Liver (tissue), 9 donors: ENCODE data around the gene VARS1. TPM values are rescaled to one million over a fixed set of nuclear protein-coding genes. Genes with fewer than 3 reads are reported as not detected.

ENCODE experiments used
- DNase-seq: peaks from one replicate; pipeline ENCODE4 v3.0.0-alpha.2; 2017; ENCODE audit warnings: low spot score
- H3K27ac ChIP-seq, 2 donors: one replicate each; pipeline ENCODE4 v1.7.0; 2013; ENCODE audit warnings: inconsistent platforms in 2 of 2, low read length in 2 of 2, control low read depth in 1 of 2, low read depth in 1 of 2, mild to moderate bottlenecking in 1 of 2
- H3K27me3 ChIP-seq, 4 donors: one replicate each; pipeline versions ENCODE4 v1.6.1 to v1.7.0; 2013; ENCODE audit warnings: low read length in 3 of 4, inconsistent platforms in 1 of 4, mild to moderate bottlenecking in 1 of 4, moderate library complexity in 1 of 4; ENCODE audit not compliant: control insufficient read depth in 4 of 4, insufficient read depth in 4 of 4
- H3K36me3 ChIP-seq, 4 donors: one replicate each; pipeline versions ENCODE4 v1.6.1 to v1.7.0; 2013; ENCODE audit warnings: low read length in 3 of 4, mild to moderate bottlenecking in 3 of 4, low read depth in 1 of 4, moderate library complexity in 1 of 4; ENCODE audit not compliant: control insufficient read depth in 4 of 4, insufficient read depth in 3 of 4
- H3K4me1 ChIP-seq, 4 donors: one replicate each; pipeline versions ENCODE4 v1.6.1 to v1.7.0; 2013; ENCODE audit warnings: low read length in 3 of 4, mild to moderate bottlenecking in 3 of 4, moderate library complexity in 1 of 4; ENCODE audit not compliant: control insufficient read depth in 4 of 4, insufficient read depth in 4 of 4
- H3K4me3 ChIP-seq, 3 donors: one replicate each; pipeline versions ENCODE4 v1.6.1 to v1.7.0; 2013; ENCODE audit warnings: low read length in 3 of 3, control low read depth in 1 of 3, low read depth in 1 of 3, mild to moderate bottlenecking in 1 of 3
- H3K9ac ChIP-seq, 2 donors: one replicate each; pipeline ENCODE4 v1.7.0; 2013; ENCODE audit warnings: low read length in 2 of 2, mild to moderate bottlenecking in 2 of 2, moderate library complexity in 2 of 2, control low read depth in 1 of 2, low read depth in 1 of 2
- H3K9me3 ChIP-seq, 4 donors: one replicate each; pipeline versions ENCODE4 v1.6.1 to v1.7.0; 2013; ENCODE audit warnings: low read length in 3 of 4; ENCODE audit not compliant: control insufficient read depth in 4 of 4
- ATF3 ChIP-seq: IDR thresholded peaks from 2 replicates; pipeline ENCODE4 v1.6.1; 2016; ENCODE audit warnings: antibody characterized with exemption
- CTCF ChIP-seq: fragments of 150-350 bp; IDR thresholded peaks from 2 replicates; pipeline ENCODE4 v1.5.1; 2017; ENCODE audit warnings: improper control_type of control experiment, low read depth, low read length; ENCODE audit not compliant: missing input control
- EGR1 ChIP-seq, 2 donors: IDR thresholded peaks; 2 replicates each; pipeline ENCODE4 v1.6.1; 2016 to 2018; ENCODE audit warnings: antibody characterized with exemption in 2 of 2, low read depth in 2 of 2
- FOXA1 ChIP-seq: IDR thresholded peaks from 2 replicates; pipeline ENCODE4 v1.6.1; 2016; ENCODE audit warnings: antibody characterized with exemption
- FOXA2 ChIP-seq: IDR thresholded peaks from 2 replicates; pipeline ENCODE4 v1.6.1; 2016; ENCODE audit warnings: antibody characterized with exemption
- GABPA ChIP-seq, 2 donors: IDR thresholded peaks in 1 of 2; conservative IDR thresholded peaks in 1 of 2; 2 replicates each; pipeline ENCODE4 v1.6.1; 2016; ENCODE audit warnings: antibody characterized with exemption in 2 of 2, mild to moderate bottlenecking in 1 of 2, moderate library complexity in 1 of 2
- HNF4A ChIP-seq, 2 donors: conservative IDR thresholded peaks; 2 replicates each; pipeline ENCODE4 v1.6.1; 2016; ENCODE audit warnings: antibody characterized with exemption in 2 of 2, mild to moderate bottlenecking in 2 of 2
- HNF4G ChIP-seq: IDR thresholded peaks from 2 replicates; pipeline ENCODE4 v1.6.1; 2016; ENCODE audit warnings: antibody characterized with exemption
- JUND ChIP-seq, 2 donors: IDR thresholded peaks; 2 replicates each; pipeline ENCODE4 v1.6.1; 2016; ENCODE audit warnings: antibody characterized with exemption in 2 of 2
- MAX ChIP-seq: IDR thresholded peaks from 2 replicates; pipeline ENCODE4 v1.6.1; 2016; ENCODE audit warnings: antibody characterized with exemption
- NR2F2 ChIP-seq: IDR thresholded peaks from 2 replicates; pipeline ENCODE4 v1.6.1; 2016; ENCODE audit warnings: antibody characterized with exemption
- RAD21 ChIP-seq, 2 donors: IDR thresholded peaks; 2 replicates each; pipeline ENCODE4 v1.6.1; 2016; ENCODE audit warnings: antibody characterized with exemption in 2 of 2, mild to moderate bottlenecking in 2 of 2
- REST ChIP-seq: IDR thresholded peaks from 2 replicates; pipeline ENCODE4 v1.6.1; 2016; ENCODE audit warnings: antibody characterized with exemption, mild to moderate bottlenecking
- RXRA ChIP-seq, 2 donors: IDR thresholded peaks; 2 replicates each; pipeline ENCODE4 v1.6.1; 2017 to 2018; ENCODE audit warnings: antibody characterized with exemption in 2 of 2, mild to moderate bottlenecking in 1 of 2
- SP1 ChIP-seq: IDR thresholded peaks from 2 replicates; pipeline ENCODE4 v1.6.1; 2018; ENCODE audit warnings: antibody characterized with exemption, mild to moderate bottlenecking
- TAF1 ChIP-seq: conservative IDR thresholded peaks from 2 replicates; pipeline ENCODE4 v1.6.1; 2016; ENCODE audit warnings: antibody characterized with exemption, mild to moderate bottlenecking
- YY1 ChIP-seq: IDR thresholded peaks from 2 replicates; pipeline ENCODE4 v1.6.1; 2016; ENCODE audit warnings: antibody characterized with exemption, mild to moderate bottlenecking
- ZBTB33 ChIP-seq: IDR thresholded peaks from 2 replicates; pipeline ENCODE4 v1.6.1; 2016; ENCODE audit warnings: antibody characterized with exemption
- WGBS: extraction: QIAGEN DNeasy Blood & Tissue Kit; methylation state at CpG from one replicate; pipeline ENCODE4 v1.1.7; 2013; 5-methylcytosine and 5-hydroxymethylcytosine counted together
- polyA plus RNA-seq, 2 donors: library from polyadenylated mRNA; stranded (reverse) in 1 of 2; unstranded in 1 of 2; fragments of 200-250 nt in 1 of 2; fragments of >200 nt in 1 of 2; fragmentation: Nextera tagmentation in 1 of 2; extraction: Ambion mirVana in 1 of 2; gene quantifications; one replicate each; pipeline versions ENCODE4 v1.2.1 to v1.2.3, GENCODE V29; 2013 to 2015
- total RNA-seq, 2 donors: library from RNA; depleted of rRNA; stranded (reverse); fragments of >200 nt; gene quantifications; one replicate each; pipeline ENCODE4 v1.2.3, GENCODE V29; 2014
- donor health status: healthy.
- donor health status: healthy.
- donor health status: healthy.
- donor health status: healthy.
- donor health status: healthy.

The VARS1 gene
- total and polyA plus RNA-seq, 4 donors = 17.9 to 44.7 (median 32.4) TPM

GRCh38 chr6:31815025-31815838, 19.7 kb upstream of the VARS1 start, which contains the start of the genes HSPA1A and HSPA1L:
Gene HSPA1A (plus strand): TSS chr6:31815543. CDS start chr6:31815757, 214 bp downstream.
Gene HSPA1L (minus strand): TSS chr6:31815283. CDS start chr6:31811972, 3,311 bp downstream.
- no peaks in the 10 kb centered on the region for H3K9me3 ChIP-seq
- under 1% methylated on average over 56 of the region's 56 CpGs for WGBS
- peak; percentile 92 for DNase-seq
- H3K27me3 ChIP-seq = no peaks in the 10 kb centered on the region
- peak within 1 kb of the TSS; percentile 65 to 94 for H3K9ac ChIP-seq
- peaks cover 6 to 20% (median 10%) of the 10 kb centered on the region in 4 donors for H3K4me1 ChIP-seq
- H3K36me3 ChIP-seq = no peaks in the 10 kb centered on the region
- no peak for TF ChIP-seq ATF3
- no peak for TF ChIP-seq GABPA (IDR thresholded peaks at IDR 0.05 in 1 of 2, conservative IDR thresholded peaks at IDR 0.05 in 1 of 2)
- TF ChIP-seq RAD21 (IDR thresholded peaks at IDR 0.05) = peak; percentile 5 to 8
- TF ChIP-seq EGR1 (IDR thresholded peaks at IDR 0.05; ENCODE audit: low read depth in 2 of 2) = peak in 1 of 2 donors; percentile 56
- peak; percentile 95 for TF ChIP-seq REST
- no peak for TF ChIP-seq HNF4G
- peak; percentile 13 for TF ChIP-seq FOXA1
- peak in 1 of 2 donors; percentile 16 for TF ChIP-seq RXRA (IDR thresholded peaks at IDR 0.05)
- TF ChIP-seq YY1 = peak; percentile 85
- peak; percentile 92 for TF ChIP-seq TAF1
- TF ChIP-seq HNF4A (conservative IDR thresholded peaks at IDR 0.05) = peak in 1 of 2 donors; percentile 7
- no peak for TF ChIP-seq NR2F2
- peak in 1 of 2 donors; percentile 27 for TF ChIP-seq JUND (IDR thresholded peaks at IDR 0.05)
- peak; percentile 58 for TF ChIP-seq ZBTB33
- peak; percentile 43 for TF ChIP-seq FOXA2
- peak; percentile 82 for TF ChIP-seq SP1
- no peak for TF ChIP-seq CTCF
- peak; percentile 26 for TF ChIP-seq MAX
- peak within 1 kb of the TSS; percentile 33 to 54 (median 49) for H3K4me3 ChIP-seq
- H3K27ac ChIP-seq = peak within 1 kb of the TSS; percentile 93 to 100
